Common myeloid progenitor, CD34-positive (primary cell): ENCODE data around the gene CALHM6.
A peak's percentile ranks its signal among the peaks of the same experiment; 100 is the strongest.

Experiments used
- CTCF ChIA-PET: fragments of 350-600 bp; sonication (Branson Sonifier 250); formaldehyde crosslinking; loops from one replicate; lab custom pipeline; 2021; ENCODE audit warnings: antibody characterized with exemption; lab: Charles Lee
- POLR2A ChIA-PET: fragments of 350-600 bp; sonication (Branson Sonifier 250); formaldehyde crosslinking; loops from one replicate; lab custom pipeline; 2021; ENCODE audit warnings: antibody characterized with exemption; lab: Charles Lee
- DNase-seq, 3 donors: peaks; one replicate each; pipeline versions ENCODE4 v3.0.0 to v3.0.0-alpha.2; 2013
- H3K27ac ChIP-seq, 2 experiments: 1 replicate in 1 of 2; 2 replicates in 1 of 2; pipeline ENCODE4 v1.7.0; 2013; ENCODE audit warnings: inconsistent platforms in 2 of 2, low read length in 2 of 2, mild to moderate bottlenecking in 2 of 2, low read depth in 1 of 2, moderate library complexity in 1 of 2; ENCODE audit not compliant: severe bottlenecking in 2 of 2, insufficient read depth in 1 of 2, poor library complexity in 1 of 2
- H3K27me3 ChIP-seq, 5 experiments: replicated peaks in 2 of 5; 1 replicate in 3 of 5; 2 replicates in 2 of 5; pipeline versions ENCODE4 v1.6.1 to v1.7.0; 2013; ENCODE audit warnings: low read length in 4 of 5, mild to moderate bottlenecking in 2 of 5, moderate library complexity in 2 of 5, inconsistent platforms in 1 of 5; ENCODE audit not compliant: insufficient read depth in 5 of 5, control insufficient read depth in 4 of 5
- H3K36me3 ChIP-seq, 4 experiments: 1 replicate in 2 of 4; 2 replicates in 2 of 4; pipeline versions ENCODE4 v1.6.1 to v1.7.0; 2013; ENCODE audit warnings: low read length in 3 of 4, control low read depth in 1 of 4, mild to moderate bottlenecking in 1 of 4; ENCODE audit not compliant: control insufficient read depth in 4 of 4, insufficient read depth in 4 of 4
- H3K4me1 ChIP-seq, 4 experiments: 1 replicate in 3 of 4; 2 replicates in 1 of 4; pipeline versions ENCODE4 v1.6.1 to v1.7.1; 2013; ENCODE audit warnings: low read length in 3 of 4, mild to moderate bottlenecking in 3 of 4, control low read depth in 1 of 4, inconsistent platforms in 1 of 4, moderate library complexity in 1 of 4; ENCODE audit not compliant: control insufficient read depth in 4 of 4, insufficient read depth in 4 of 4; ENCODE audit errors: control extremely low read depth in 1 of 4
- H3K4me3 ChIP-seq, 7 experiments: 1 replicate in 4 of 7; 2 replicates in 3 of 7; pipeline versions ENCODE4 v1.5.1 to v1.7.0; 2013; ENCODE audit warnings: mild to moderate bottlenecking in 7 of 7, low read length in 6 of 7, moderate library complexity in 6 of 7, inconsistent platforms in 2 of 7, low read depth in 2 of 7, control low read depth in 1 of 7; ENCODE audit not compliant: insufficient read depth in 4 of 7, control insufficient read depth in 1 of 7; ENCODE audit errors: extremely low read depth in 1 of 7
- H3K9me3 ChIP-seq, 5 experiments: 1 replicate in 4 of 5; 2 replicates in 1 of 5; pipeline versions ENCODE4 v1.6.1 to v1.7.1; 2013; ENCODE audit warnings: low read length in 4 of 5, mild to moderate bottlenecking in 2 of 5, inconsistent platforms in 1 of 5, low read depth in 1 of 5, moderate library complexity in 1 of 5; ENCODE audit not compliant: control insufficient read depth in 4 of 5, insufficient read depth in 2 of 5; ENCODE audit errors: control extremely low read depth in 1 of 5
- WGBS: methylation state at CpG from one replicate; pipeline ENCODE4 v1.1.5; 2013; ENCODE audit not compliant: insufficient coverage; 5-methylcytosine and 5-hydroxymethylcytosine counted together

The CALHM6 gene

GRCh38 chr6:116444092-116444491, 17.1 kb upstream of the CALHM6 start:
- CTCF ChIA-PET: interaction anchor here (0.8 to 4.4 kb wide), 20 partner anchors 11 to 176 kb away, joined by 3 to 30 read pairs (median 4); partner anchors contain the start of gene CALHM5
- peaks cover 13 to 43% (median 24%) of the 10 kb centered on the region in 4 experiments for H3K4me1 ChIP-seq
- peak; percentile 32 to 61 (median 59) for DNase-seq
- POLR2A ChIA-PET: no interaction called here
- no peaks in the 10 kb centered on the region for H3K27me3 ChIP-seq
- WGBS: 33% methylated on average over 1 of the region's 3 CpGs
- no peaks in the 10 kb centered on the region for H3K36me3 ChIP-seq
- H3K27ac ChIP-seq: no peak overlapping the region
- no peak overlapping the region for H3K4me3 ChIP-seq
- H3K9me3 ChIP-seq: no peaks in the 10 kb centered on the region

- Histone ChIP-seq H3K9me3 (no peaks in the 10 kb centered on the region), H3K27ac (no peak overlapping the region), H3K36me3 (no peaks in the 10 kb centered on the region), H3K4me3 (no peak overlapping the region), H3K4me1 (peaks cover 13 to 46% (median 23%) of the 10 kb centered on the region in 4 experiments), H3K27me3 (no peaks in the 10 kb centered on the region)
- POLR2A ChIA-PET: no interaction called here
- WGBS: 100% methylated on average over 1 of the region's 1 CpG
- CTCF ChIA-PET: interaction anchor here (0.8 to 4.4 kb wide), 19 partner anchors 8 to 176 kb away, joined by 3 to 30 read pairs (median 4); no protein-coding TSS in a partner anchor
- peak in 1 of 3 donors; percentile 41 for DNase-seq
Measured at GRCh38 chr6:116444575-116444974, 16.6 kb upstream of the CALHM6 start.

GRCh38 chr6:116445102-116445501, 16.1 kb upstream of the CALHM6 start:
- peaks cover 11 to 52% (median 26%) of the 10 kb centered on the region in 4 experiments for H3K4me1 ChIP-seq
- H3K9me3 ChIP-seq: no peaks in the 10 kb centered on the region
- no peaks in the 10 kb centered on the region for H3K27me3 ChIP-seq
- POLR2A ChIA-PET: interaction anchor here (1.0 kb wide), 1 partner anchor 85 kb away, joined by 3 read pairs; no protein-coding TSS in a partner anchor
- H3K36me3 ChIP-seq: no peaks in the 10 kb centered on the region
- CTCF ChIA-PET: interaction anchor here (0.8 to 4.4 kb wide), 19 partner anchors 9 to 177 kb away, joined by 3 to 30 read pairs (median 4); no protein-coding TSS in a partner anchor
- H3K27ac ChIP-seq: no peak overlapping the region
- DNase-seq: no peak
- WGBS: 95% methylated on average over 4 of the region's 5 CpGs
- no peak overlapping the region for H3K4me3 ChIP-seq

- ChIA-PET POLR2A (no interaction called here), CTCF (interaction anchor here (0.7 to 4.4 kb wide), 10 partner anchors 9 to 178 kb away, joined by 3 to 30 read pairs (median 6); no protein-coding TSS in a partner anchor)
- H3K4me3 ChIP-seq: no peak overlapping the region
- no CpG with 5 or more reads among the region's 1 CpG for WGBS
- DNase-seq: peak in 2 of 3 donors; percentile 78 to 88
- no peak overlapping the region for H3K27ac ChIP-seq
- peaks cover 24 to 64% (median 37%) of the 10 kb centered on the region in 4 experiments for H3K4me1 ChIP-seq
- H3K27me3 ChIP-seq: no peaks in the 10 kb centered on the region
- no peaks in the 10 kb centered on the region for H3K9me3 ChIP-seq
- H3K36me3 ChIP-seq: no peaks in the 10 kb centered on the region
Measured at GRCh38 chr6:116446399-116446798, 14.8 kb upstream of the CALHM6 start.

GRCh38 chr6:116447052-116447451, 14.1 kb upstream of the CALHM6 start:
- no CpG with 5 or more reads among the region's 3 CpGs for WGBS
- no peaks in the 10 kb centered on the region for H3K36me3 ChIP-seq
- no peak overlapping the region for H3K27ac ChIP-seq
- ChIA-PET CTCF (interaction anchor here (0.9 to 4.4 kb wide), 10 partner anchors 10 to 179 kb away, joined by 3 to 30 read pairs (median 6); no protein-coding TSS in a partner anchor), POLR2A (no interaction called here)
- no peak for DNase-seq
- H3K4me1 ChIP-seq: peaks cover 30 to 71% (median 43%) of the 10 kb centered on the region in 4 experiments
- H3K4me3 ChIP-seq: peak overlapping the region in 1 of 7 experiments; percentile 0
- H3K27me3 ChIP-seq: no peaks in the 10 kb centered on the region
- H3K9me3 ChIP-seq: no peaks in the 10 kb centered on the region

GRCh38 chr6:116447496-116448011, 13.6 kb upstream of the CALHM6 start:
- Histone ChIP-seq H3K27ac (no peak overlapping the region), H3K4me3 (no peak overlapping the region), H3K9me3 (no peaks in the 10 kb centered on the region), H3K36me3 (no peaks in the 10 kb centered on the region), H3K27me3 (no peaks in the 10 kb centered on the region), H3K4me1 (peaks cover 30 to 73% (median 43%) of the 10 kb centered on the region in 4 experiments)
- 0% methylated on average over 2 of the region's 2 CpGs for WGBS
- POLR2A ChIA-PET: no interaction called here
- DNase-seq: peak in 2 of 3 donors; percentile 71 to 75
- CTCF ChIA-PET: interaction anchor here (0.9 to 4.4 kb wide), 4 partner anchors 68 to 179 kb away, joined by 3 to 18 read pairs (median 4); no protein-coding TSS in a partner anchor

GRCh38 chr6:116449565-116449964, 11.6 kb upstream of the CALHM6 start:
- peak in 2 of 3 donors; percentile 51 to 65 for DNase-seq
- WGBS: no CpG with 5 or more reads among the region's 1 CpG
- Histone ChIP-seq H3K9me3 (no peaks in the 10 kb centered on the region), H3K27me3 (no peaks in the 10 kb centered on the region), H3K4me1 (peaks cover 30 to 66% (median 40%) of the 10 kb centered on the region in 4 experiments), H3K36me3 (no peaks in the 10 kb centered on the region), H3K27ac (no peak overlapping the region), H3K4me3 (no peak overlapping the region)
- ChIA-PET POLR2A (no interaction called here), CTCF (interaction anchor here (1.4 to 1.8 kb wide), 4 partner anchors 13 to 161 kb away, joined by 3 to 7 read pairs (median 5); no protein-coding TSS in a partner anchor)
